ENCODE results near the gene PTPRN. TPM values are rescaled to one million over a fixed set of nuclear protein-coding genes. Genes with fewer than 3 reads are reported as not detected.
A peak's percentile ranks its signal among the peaks of the same experiment; 100 is the strongest.

The PTPRN gene
- total and polyA plus RNA-seq, 10 of the 15 experiments (the other 5 are each of a cell fraction or from before 2014, with no cell fraction given): 0.28 to 0.69 TPM; not detected in 8

- FAIRE-seq (peak; percentile 86), ATAC-seq (no peak), DNase-seq (ENCODE audit: low read depth, low spot score) (no peak)
- H3K4me2 ChIP-seq (ENCODE audit: control insufficient read depth, insufficient read depth): peak overlapping the region; percentile 15
- no peaks in the 10 kb centered on the region for H3K9me3 ChIP-seq (replicated peaks; ENCODE audit: control insufficient read depth, insufficient read depth, low read length)
- H3K27ac ChIP-seq (ENCODE audit: control insufficient read depth, insufficient read depth): no peak overlapping the region
- 33% methylated on average over 6 of the region's 6 CpGs for WGBS (ENCODE audit: insufficient coverage, insufficient replicate concordance, low lambda C conversion rate, missing lambda C conversion rate)
- H3K27me3 ChIP-seq (replicated peaks in 1 of 2; ENCODE audit: control insufficient read depth in 2 of 2, insufficient read depth in 2 of 2, low read length in 1 of 2): no peaks in the 10 kb centered on the region
- H3K4me3 ChIP-seq: no peak overlapping the region
- in situ Hi-C loops (cut with MboI): no loop called here
- H4K20me1 ChIP-seq (ENCODE audit: control insufficient read depth, insufficient read depth): no peaks in the 10 kb centered on the region
- SMC1A ChIA-PET (ENCODE audit: uncharacterized antibody, unreplicated experiment): interaction anchor here (0.6 to 0.7 kb wide), 2 partner anchors 9 kb away, joined by 3 read pairs; no protein-coding TSS in a partner anchor
- no peaks in the 10 kb centered on the region for H3K36me3 ChIP-seq (ENCODE audit: control insufficient read depth in 2 of 2, insufficient read depth in 2 of 2, low read length in 1 of 2)
- CTCF ChIA-PET: interaction anchor here (1.2 to 2.5 kb wide), 3 partner anchors 9 to 50 kb away, joined by 3 to 8 read pairs (median 5); no protein-coding TSS in a partner anchor
- no peaks in the 10 kb centered on the region for H3K79me2 ChIP-seq (ENCODE audit: control insufficient read depth, insufficient read depth, low read length)
- BruUV-seq (replicated peaks): no TSS peak
- POLR2A ChIA-PET: no interaction called here
- intact Hi-C loops (cut with micrococcal nuclease; ENCODE audit: unreplicated experiment): no loop called here
- no peaks in the 10 kb centered on the region; the same call in 1 of the 2 replicates for H3K4me1 ChIP-seq (ENCODE audit: control insufficient read depth, insufficient read depth, low read length)
- RAD21 ChIA-PET (ENCODE audit: unreplicated experiment): interaction anchor here (0.7 kb wide), 1 partner anchor 28 kb away, joined by 3 read pairs; no protein-coding TSS in a partner anchor
- H2AFZ ChIP-seq (ENCODE audit: control insufficient read depth, low read depth, low read length): no peak overlapping the region
- H3K9ac ChIP-seq (ENCODE audit: control insufficient read depth, insufficient read depth, low read length): no peak overlapping the region
- TF ChIP-seq PAX5 (IDR thresholded peaks at IDR 0.05; ENCODE audit: borderline replicate concordance, low read depth, low read length): no peak
- no peak for TF ChIP-seq NR2C2 (IDR thresholded peaks at IDR 0.05; ENCODE audit: borderline replicate concordance, control insufficient read depth, insufficient read length, low read depth)
- no peak for TF ChIP-seq ATF2 (IDR thresholded peaks at IDR 0.05; ENCODE audit: low read length)
- no peak for TF ChIP-seq E2F4 (IDR thresholded peaks at IDR 0.05; ENCODE audit: low read depth, low read length)
- TF ChIP-seq POLR2AphosphoS2 (IDR thresholded peaks at IDR 0.05; ENCODE audit: low read depth, low read length): no peak
- TF ChIP-seq RELA (IDR thresholded peaks at IDR 0.05; ENCODE audit: borderline replicate concordance, partially characterized antibody): no peak
- no peak for TF ChIP-seq ATF7 (IDR thresholded peaks at IDR 0.05; ENCODE audit: low read depth)
- TF ChIP-seq IRF5 (IDR thresholded peaks at IDR 0.05; ENCODE audit: borderline replicate concordance): no peak
- TF ChIP-seq E4F1 (IDR thresholded peaks at IDR 0.05; ENCODE audit: borderline replicate concordance, partially characterized antibody): no peak
- TF ChIP-seq ZNF24 (IDR thresholded peaks at IDR 0.05): no peak
- no peak for TF ChIP-seq HCFC1 (IDR thresholded peaks at IDR 0.05; ENCODE audit: low read length)
- TF ChIP-seq EGR1 (IDR thresholded peaks at IDR 0.05; ENCODE audit: borderline replicate concordance in 1 of 2, low read depth in 2 of 2, low read length in 2 of 2): no peak
- no peak for TF ChIP-seq ZBTB11 (CRISPR knock-in tag; IDR thresholded peaks at IDR 0.05)
Measured at GRCh38 chr2:219344751-219345430, 35.7 kb upstream of the PTPRN start.

All from GM12878 (cell line).